H1 (cell line): ENCODE results near the gene SYPL1. TPM values are rescaled to one million over a fixed set of nuclear protein-coding genes. Genes with fewer than 3 reads are reported as not detected.

Source experiments
- CTCF ChIA-PET: fragments of 300-600 bp; sonication (Branson Sonifier 250); formaldehyde crosslinking; loops from one replicate; lab custom pipeline; 2021; ENCODE audit not compliant: partially characterized antibody; lab: Charles Lee
- POLR2A ChIA-PET: fragments of 300-600 bp; sonication (Branson Sonifier 250); formaldehyde crosslinking; loops from one replicate; lab custom pipeline; 2021; ENCODE audit warnings: inconsistent platforms; ENCODE audit not compliant: partially characterized antibody; lab: Charles Lee
- DNase-seq, 2 experiments: peaks; one replicate each; pipeline versions ENCODE4 v3.0.0 to v3.0.0-alpha.2; 2010 to 2022; ENCODE audit warnings: low spot score in 2 of 2, low read depth in 1 of 2, mixed read lengths in 1 of 2
- FAIRE-seq: peaks from 2 replicates; lab custom pipeline; 2011; peaks lifted over from hg19 to GRCh38; lab: Jason Lieb, UNC
- H2AFZ ChIP-seq: 2 replicates; pipeline ENCODE4 v1.8.1; 2012; ENCODE audit warnings: low read length, inconsistent platforms
- H2AK5ac ChIP-seq: 2 replicates; pipeline ENCODE4 v1.6.1; 2013; ENCODE audit warnings: low read depth, low read length
- H2BK120ac ChIP-seq: replicated peaks from 2 replicates; pipeline ENCODE3; 2013; ENCODE audit warnings: low read depth, low read length, inconsistent platforms
- H2BK12ac ChIP-seq: 2 replicates; pipeline ENCODE4 v1.6.1; 2013; ENCODE audit warnings: low read depth, low read length
- H2BK15ac ChIP-seq: 2 replicates; pipeline ENCODE4 v1.6.1; 2013; ENCODE audit warnings: low read length
- H2BK20ac ChIP-seq: 2 replicates; pipeline ENCODE4 v1.6.1; 2013; ENCODE audit warnings: low read length
- H2BK5ac ChIP-seq: 2 replicates; pipeline ENCODE4 v1.6.1; 2013; ENCODE audit warnings: low read depth, low read length
- H3K14ac ChIP-seq: 2 replicates; pipeline ENCODE4 v1.6.1; 2013; ENCODE audit warnings: inconsistent platforms; ENCODE audit not compliant: insufficient read length
- H3K18ac ChIP-seq: 2 replicates; pipeline ENCODE4 v1.6.1; 2013; ENCODE audit warnings: low read length; ENCODE audit errors: extremely low read depth
- H3K23ac ChIP-seq: 2 replicates; pipeline ENCODE4 v1.6.1; 2013; ENCODE audit warnings: inconsistent platforms; ENCODE audit not compliant: insufficient read length
- H3K23me2 ChIP-seq: 2 replicates; pipeline ENCODE4 v1.6.1; 2013; ENCODE audit warnings: low read depth, low read length
- H3K27ac ChIP-seq: 2 replicates; pipeline ENCODE4 v1.6.1; 2011; ENCODE audit warnings: low read depth, low read length, inconsistent platforms
- H3K27me3 ChIP-seq, 4 experiments: replicated peaks in 1 of 4; 1 replicate in 1 of 4; 2 replicates in 3 of 4; pipeline versions ENCODE4 v1.6.1 to v1.8.1; 2011 to 2013; ENCODE audit warnings: low read length in 3 of 4, mild to moderate bottlenecking in 3 of 4, inconsistent platforms in 2 of 4, mixed read lengths in 2 of 4, moderate library complexity in 1 of 4; ENCODE audit not compliant: control insufficient read depth in 3 of 4, insufficient read depth in 3 of 4; ENCODE audit errors: extremely low read depth in 1 of 4
- H3K36me3 ChIP-seq, 4 experiments: 2 replicates each; pipeline versions ENCODE4 v1.6.1 to v1.8.1; 2011 to 2013; ENCODE audit warnings: mild to moderate bottlenecking in 4 of 4, low read length in 3 of 4, moderate library complexity in 2 of 4, control low read depth in 1 of 4, inconsistent platforms in 1 of 4; ENCODE audit not compliant: insufficient read depth in 4 of 4, control insufficient read depth in 2 of 4
- H3K4ac ChIP-seq: replicated peaks from 2 replicates; pipeline ENCODE3; 2013; ENCODE audit warnings: low read length, low read depth, mixed read lengths, inconsistent platforms; ENCODE audit not compliant: insufficient read length
- H3K4me1 ChIP-seq, 4 experiments: replicated peaks in 1 of 4; 1 replicate in 1 of 4; 2 replicates in 3 of 4; pipeline versions ENCODE4 v1.6.1 to v1.8.1; 2011 to 2013; ENCODE audit warnings: low read length in 3 of 4, inconsistent platforms in 2 of 4, mixed read lengths in 1 of 4; ENCODE audit not compliant: insufficient read depth in 4 of 4, control insufficient read depth in 3 of 4
- H3K4me2 ChIP-seq, 2 experiments: 2 replicates each; pipeline versions ENCODE4 v1.6.1 to v1.8.1; 2011 to 2013; ENCODE audit warnings: low read depth in 2 of 2, low read length in 2 of 2, control low read depth in 1 of 2, inconsistent platforms in 1 of 2, mild to moderate bottlenecking in 1 of 2; ENCODE audit not compliant: insufficient read depth in 1 of 2
- H3K4me3 ChIP-seq, 4 experiments: fragments of 200-600, 300-600 bp in 1 of 4; sonication (generic), shearing (Covaris generic), sonication (Bioruptor Twin) in 1 of 4; 2 replicates each; pipeline versions ENCODE4 v1.5.1 to v1.8.1; 2011 to 2016; ENCODE audit warnings: low read length in 4 of 4, low read depth in 3 of 4, control low read depth in 2 of 4, inconsistent platforms in 2 of 4, mild to moderate bottlenecking in 2 of 4, mixed read lengths in 1 of 4, moderate library complexity in 1 of 4; ENCODE audit not compliant: insufficient read depth in 2 of 4; ENCODE audit errors: extremely low read depth in 1 of 4
- H3K56ac ChIP-seq: replicated peaks from 2 replicates; pipeline ENCODE3; 2013; ENCODE audit warnings: low read depth, mild to moderate bottlenecking, mixed read lengths, low read length, inconsistent platforms; ENCODE audit not compliant: insufficient read length
- H3K79me1 ChIP-seq: 2 replicates; pipeline ENCODE4 v1.6.1; 2013; ENCODE audit warnings: low read depth, low read length, control low read depth
- H3K79me2 ChIP-seq, 2 experiments: 2 replicates each; pipeline versions ENCODE4 v1.6.1 to v1.8.1; 2012 to 2013; ENCODE audit warnings: low read length in 2 of 2, mild to moderate bottlenecking in 2 of 2, inconsistent platforms in 1 of 2; ENCODE audit not compliant: insufficient read depth in 2 of 2, control insufficient read depth in 1 of 2
- H3K9ac ChIP-seq, 4 experiments: replicated peaks in 1 of 4; 1 replicate in 1 of 4; 2 replicates in 3 of 4; pipeline versions ENCODE4 v1.6.1 to v1.8.1; 2011 to 2013; ENCODE audit warnings: low read depth in 3 of 4, low read length in 3 of 4, control low read depth in 2 of 4, mild to moderate bottlenecking in 2 of 4, moderate library complexity in 2 of 4, inconsistent platforms in 1 of 4; ENCODE audit errors: extremely low read depth in 1 of 4
- H3K9me3 ChIP-seq, 2 experiments: 2 replicates each; pipeline versions ENCODE4 v1.6.1 to v1.8.1; 2012 to 2013; ENCODE audit warnings: mild to moderate bottlenecking in 2 of 2, moderate library complexity in 2 of 2, control low read depth in 1 of 2, inconsistent platforms in 1 of 2, low read depth in 1 of 2, low read length in 1 of 2, mixed read lengths in 1 of 2; ENCODE audit not compliant: insufficient read depth in 2 of 2
- H4K20me1 ChIP-seq, 2 experiments: replicated peaks in 1 of 2; 2 replicates each; pipeline versions ENCODE3 to v1.8.1; 2011 to 2013; ENCODE audit warnings: inconsistent platforms in 2 of 2, low read length in 2 of 2, mild to moderate bottlenecking in 1 of 2; ENCODE audit not compliant: insufficient read depth in 2 of 2, control insufficient read depth in 1 of 2
- H4K5ac ChIP-seq: 2 replicates; pipeline ENCODE4 v1.6.1; 2013; ENCODE audit warnings: low read length, low read depth, mixed read lengths, inconsistent platforms; ENCODE audit not compliant: insufficient read length
- H4K8ac ChIP-seq: 2 replicates; pipeline ENCODE4 v1.8.0; 2013; ENCODE audit warnings: mild to moderate bottlenecking, moderate library complexity, low read length, inconsistent platforms; ENCODE audit not compliant: insufficient read depth; ENCODE audit errors: extremely low read depth
- H4K91ac ChIP-seq: replicated peaks from 2 replicates; pipeline ENCODE3; 2013; ENCODE audit warnings: low read length, mixed read lengths, inconsistent platforms; ENCODE audit not compliant: insufficient read length
- POU5F1 ChIP-seq: IDR thresholded peaks from 2 replicates; pipeline ENCODE4 v1.6.1; 2011; ENCODE audit warnings: low read depth, mild to moderate bottlenecking, low read length, moderate library complexity
- RNF2 ChIP-seq: fragments of 200-900, 300-1000 bp; sonication (generic); IDR thresholded peaks from 2 replicates; pipeline ENCODE4 v1.7.1; 2016; ENCODE audit warnings: borderline replicate concordance, low read depth, mild to moderate bottlenecking, antibody characterized with exemption, low read length; ENCODE audit not compliant: poor library complexity, severe bottlenecking; ENCODE audit errors: missing control alignments
- ZNF274 ChIP-seq: IDR thresholded peaks from 2 replicates; pipeline ENCODE4 v1.7.0; 2012; ENCODE audit warnings: low read length, borderline replicate concordance; ENCODE audit errors: extremely low read depth
- WGBS, 2 experiments: shearing (Covaris generic) in 1 of 2; methylation state at CpG; one replicate each; pipeline versions ENCODE4 v1.1.6 to v1.1.7; 2013 to 2015; ENCODE audit warnings: low lambda C conversion rate in 2 of 2, mixed read lengths in 2 of 2, inconsistent platforms in 1 of 2, low coverage in 1 of 2, missing lambda C conversion rate in 1 of 2; ENCODE audit not compliant: insufficient replicate concordance in 2 of 2, insufficient coverage in 1 of 2, insufficient read length in 1 of 2; ENCODE audit errors: extremely low coverage in 1 of 2, missing lambda C conversion rate in 1 of 2; 5-methylcytosine and 5-hydroxymethylcytosine counted together
- polyA plus RNA-seq, 7 experiments: library from polyadenylated mRNA; depleted of rRNA in 3 of 7; stranded (reverse) in 5 of 7; unstranded in 2 of 7; fragments of >200 nt in 5 of 7; fragments of 200-250 nt in 2 of 7; gene quantifications; 1 replicate in 5 of 7; 2 replicates in 1 of 7; 4 replicates in 1 of 7; pipeline versions ENCODE4 v1.2.1 to v1.2.3, GENCODE V29; 2011 to 2013; ENCODE audit warnings: missing spikeins in 2 of 7, mixed read lengths in 2 of 7
- total RNA-seq: library from RNA; stranded (reverse); fragmentation: NEBNext Ultra II Directional; extraction: Animal tissue kit (Norgen Biotek cat#: 25700); gene quantifications from 2 replicates; pipeline ENCODE4 v1.2.1, GENCODE V29; 2021
- TF ChIP-seq, protein P1 (sequence below): IDR thresholded peaks from 2 replicates; pipeline ENCODE4 v1.6.1; 2012; ENCODE audit warnings: low read length, inconsistent platforms

Gene SYPL1
- total and polyA plus RNA-seq, 2 of the 8 experiments (the other 6 are each of a cell fraction or from before 2014, with no cell fraction given) = 44.9 to 57.7 TPM

DNA sequence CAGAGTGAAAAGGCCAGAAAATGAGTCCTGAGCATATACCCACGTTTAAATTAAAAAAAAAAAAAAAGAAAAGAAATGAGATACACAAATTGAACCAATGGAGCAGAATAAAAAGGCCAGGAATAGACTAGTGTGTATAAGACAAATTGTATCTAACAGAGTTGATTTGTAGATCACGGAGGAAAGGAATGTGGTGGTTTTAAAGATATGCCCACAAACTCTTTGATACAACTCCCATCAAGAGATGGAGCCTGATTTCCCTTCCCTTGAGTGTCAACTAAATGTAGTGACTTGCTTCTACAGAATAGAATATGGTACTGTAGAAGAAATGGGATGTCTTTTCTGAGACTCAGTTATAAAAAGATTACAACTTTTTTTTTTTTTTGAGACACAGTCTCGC, 10.4 kb downstream of the SYPL1 start:
- no peak overlapping the region for H3K14ac ChIP-seq
- H3K79me1 ChIP-seq = peaks cover 3% of the 10 kb centered on the region; the same call in 1 of the 2 replicates
- H4K5ac ChIP-seq = no peak overlapping the region
- H2BK20ac ChIP-seq = no peak overlapping the region
- no peak overlapping the region for H3K56ac ChIP-seq
- DNase-seq = no peak
- no peak overlapping the region for H2BK5ac ChIP-seq
- H3K27ac ChIP-seq = no peak overlapping the region
- no peak overlapping the region for H3K4ac ChIP-seq
- H3K9ac ChIP-seq = no peak overlapping the region
- FAIRE-seq = no peak
- H3K23ac ChIP-seq = no peak overlapping the region
- H4K8ac ChIP-seq = no peak overlapping the region
- no peaks in the 10 kb centered on the region for H3K9me3 ChIP-seq
- H3K79me2 ChIP-seq = peaks cover 0 to 74% of the 10 kb centered on the region in 2 experiments; a peak in 2 of 4 replicates
- no peaks in the 10 kb centered on the region for H3K23me2 ChIP-seq
- no peak overlapping the region for H2BK12ac ChIP-seq
- H4K91ac ChIP-seq = no peak overlapping the region
- no peak overlapping the region for H3K4me2 ChIP-seq
- H3K27me3 ChIP-seq = no peaks in the 10 kb centered on the region
- no peak overlapping the region for H3K4me3 ChIP-seq
- POLR2A ChIA-PET = no interaction called here
- H3K36me3 ChIP-seq = peaks cover 0 to 15% (median 0%) of the 10 kb centered on the region in 4 experiments; a peak in 5 of 8 replicates
- no peak overlapping the region for H2AK5ac ChIP-seq
- H2BK120ac ChIP-seq = no peak overlapping the region
- TF ChIP-seq RNF2 = no peak
- no peak for TF ChIP-seq ZNF274
- TF ChIP-seq, protein P1, sequence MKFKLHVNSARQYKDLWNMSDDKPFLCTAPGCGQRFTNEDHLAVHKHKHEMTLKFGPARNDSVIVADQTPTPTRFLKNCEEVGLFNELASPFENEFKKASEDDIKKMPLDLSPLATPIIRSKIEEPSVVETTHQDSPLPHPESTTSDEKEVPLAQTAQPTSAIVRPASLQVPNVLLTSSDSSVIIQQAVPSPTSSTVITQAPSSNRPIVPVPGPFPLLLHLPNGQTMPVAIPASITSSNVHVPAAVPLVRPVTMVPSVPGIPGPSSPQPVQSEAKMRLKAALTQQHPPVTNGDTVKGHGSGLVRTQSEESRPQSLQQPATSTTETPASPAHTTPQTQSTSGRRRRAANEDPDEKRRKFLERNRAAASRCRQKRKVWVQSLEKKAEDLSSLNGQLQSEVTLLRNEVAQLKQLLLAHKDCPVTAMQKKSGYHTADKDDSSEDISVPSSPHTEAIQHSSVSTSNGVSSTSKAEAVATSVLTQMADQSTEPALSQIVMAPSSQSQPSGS = no peak
- no peak for TF ChIP-seq POU5F1
- 86% methylated on average over 3 of the region's 3 CpGs; no CpG with 5 or more reads in 1 of the 2 experiments for WGBS, 2 experiments
- no peaks in the 10 kb centered on the region for H4K20me1 ChIP-seq
- CTCF ChIA-PET = interaction anchor here (1.0 to 2.1 kb wide), 3 partner anchors 8 to 60 kb away, joined by 3 to 8 read pairs (median 5); no protein-coding TSS in a partner anchor
- no peak overlapping the region for H2BK15ac ChIP-seq
- no peak overlapping the region for H2AFZ ChIP-seq
- peaks cover 0 to 3% (median 0%) of the 10 kb centered on the region in 4 experiments; a peak in 1 of 7 replicates for H3K4me1 ChIP-seq
- H3K18ac ChIP-seq = no peak overlapping the region
